ENCODE measurements around the gene APBA1. TPM values are rescaled to one million over a fixed set of nuclear protein-coding genes. Genes with fewer than 3 reads are reported as not detected.

The APBA1 gene
- total RNA-seq, 1 experiment from 2014 or later, result 0.05 TPM

DNA sequence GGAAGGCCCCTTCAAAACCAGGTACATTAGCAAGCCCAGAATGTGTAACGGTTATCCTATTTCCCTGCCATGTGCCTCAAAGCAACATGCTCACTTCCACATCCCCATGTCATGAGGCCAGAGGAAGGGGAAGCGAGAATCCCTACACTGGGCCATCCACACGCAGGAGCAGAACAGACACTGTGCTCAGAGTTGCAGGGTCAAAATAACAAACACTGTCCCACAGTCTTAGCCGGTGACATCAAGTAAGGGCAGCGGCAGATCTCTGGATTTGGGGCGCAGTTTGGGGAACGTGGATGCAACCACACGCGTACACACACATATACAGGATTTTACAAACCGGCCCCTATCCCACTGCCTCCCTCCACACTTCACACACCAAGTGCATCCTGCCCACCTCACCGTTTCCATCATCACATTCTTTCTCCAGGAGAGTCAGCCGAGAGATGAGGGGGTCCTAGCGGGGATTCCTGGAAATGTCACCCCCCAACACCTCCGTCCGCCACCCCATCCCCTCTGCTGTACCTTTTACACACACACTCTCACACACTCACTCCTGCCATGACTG, 776 bp downstream of the APBA1 start:
- Histone ChIP-seq H3K9me3 (ENCODE audit: control insufficient read depth, insufficient read depth, low read depth, low read length) (no peaks in the 10 kb centered on the region), H3K27ac (ENCODE audit: low read length) (no peak overlapping the region), H3K4me1 (ENCODE audit: control insufficient read depth, insufficient read depth, low read length) (no peaks in the 10 kb centered on the region), H3K4me3 (ENCODE audit: low read depth in 2 of 2, low read length in 2 of 2) (peak overlapping the region in 1 of 2 experiments; percentile 44; a peak in 3 of 4 replicates), H3K27me3 (ENCODE audit: control insufficient read depth, insufficient read depth, low read length) (peaks cover 5% of the 10 kb centered on the region; the same call in 1 of the 2 replicates), H3K36me3 (ENCODE audit: control insufficient read depth, insufficient read depth, low read length) (no peaks in the 10 kb centered on the region)
- POLR2A ChIA-PET, result no interaction called here
- CTCF ChIA-PET, result no interaction called here
- ATAC-seq, result no peak
- no peak for DNase-seq (ENCODE audit: low read depth, low spot score)
- in situ Hi-C loops (cut with HindIII; ENCODE audit: low pct_unique_long_range_greater_than_20kb, low sequenced_read_pairs) (no loop called here), intact Hi-C loops (cut with micrococcal nuclease; ENCODE audit: unreplicated experiment) (loop anchor here (5.0 kb wide), 1 partner anchor 246 kb away; no protein-coding TSS in a partner anchor)
- no TSS peak for BruUV-seq (replicated peaks)
- TF ChIP-seq, protein P1, sequence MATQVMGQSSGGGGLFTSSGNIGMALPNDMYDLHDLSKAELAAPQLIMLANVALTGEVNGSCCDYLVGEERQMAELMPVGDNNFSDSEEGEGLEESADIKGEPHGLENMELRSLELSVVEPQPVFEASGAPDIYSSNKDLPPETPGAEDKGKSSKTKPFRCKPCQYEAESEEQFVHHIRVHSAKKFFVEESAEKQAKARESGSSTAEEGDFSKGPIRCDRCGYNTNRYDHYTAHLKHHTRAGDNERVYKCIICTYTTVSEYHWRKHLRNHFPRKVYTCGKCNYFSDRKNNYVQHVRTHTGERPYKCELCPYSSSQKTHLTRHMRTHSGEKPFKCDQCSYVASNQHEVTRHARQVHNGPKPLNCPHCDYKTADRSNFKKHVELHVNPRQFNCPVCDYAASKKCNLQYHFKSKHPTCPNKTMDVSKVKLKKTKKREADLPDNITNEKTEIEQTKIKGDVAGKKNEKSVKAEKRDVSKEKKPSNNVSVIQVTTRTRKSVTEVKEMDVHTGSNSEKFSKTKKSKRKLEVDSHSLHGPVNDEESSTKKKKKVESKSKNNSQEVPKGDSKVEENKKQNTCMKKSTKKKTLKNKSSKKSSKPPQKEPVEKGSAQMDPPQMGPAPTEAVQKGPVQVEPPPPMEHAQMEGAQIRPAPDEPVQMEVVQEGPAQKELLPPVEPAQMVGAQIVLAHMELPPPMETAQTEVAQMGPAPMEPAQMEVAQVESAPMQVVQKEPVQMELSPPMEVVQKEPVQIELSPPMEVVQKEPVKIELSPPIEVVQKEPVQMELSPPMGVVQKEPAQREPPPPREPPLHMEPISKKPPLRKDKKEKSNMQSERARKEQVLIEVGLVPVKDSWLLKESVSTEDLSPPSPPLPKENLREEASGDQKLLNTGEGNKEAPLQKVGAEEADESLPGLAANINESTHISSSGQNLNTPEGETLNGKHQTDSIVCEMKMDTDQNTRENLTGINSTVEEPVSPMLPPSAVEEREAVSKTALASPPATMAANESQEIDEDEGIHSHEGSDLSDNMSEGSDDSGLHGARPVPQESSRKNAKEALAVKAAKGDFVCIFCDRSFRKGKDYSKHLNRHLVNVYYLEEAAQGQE (IDR thresholded peaks at IDR 0.05; ENCODE audit: insufficient read depth in 1 of 2, low read depth in 2 of 2, low read length in 1 of 2), result no peak
- no peak for TF ChIP-seq SIN3A (IDR thresholded peaks at IDR 0.05; ENCODE audit: borderline replicate concordance, insufficient read depth, low read depth, low read length)
- no peak for TF ChIP-seq TCF7L2 (IDR thresholded peaks at IDR 0.05; ENCODE audit: low read depth, low read length)
- TF ChIP-seq POLR2AphosphoS5 (IDR thresholded peaks at IDR 0.05; ENCODE audit: low read depth, low read length), result no peak
- TF ChIP-seq, protein P2, sequence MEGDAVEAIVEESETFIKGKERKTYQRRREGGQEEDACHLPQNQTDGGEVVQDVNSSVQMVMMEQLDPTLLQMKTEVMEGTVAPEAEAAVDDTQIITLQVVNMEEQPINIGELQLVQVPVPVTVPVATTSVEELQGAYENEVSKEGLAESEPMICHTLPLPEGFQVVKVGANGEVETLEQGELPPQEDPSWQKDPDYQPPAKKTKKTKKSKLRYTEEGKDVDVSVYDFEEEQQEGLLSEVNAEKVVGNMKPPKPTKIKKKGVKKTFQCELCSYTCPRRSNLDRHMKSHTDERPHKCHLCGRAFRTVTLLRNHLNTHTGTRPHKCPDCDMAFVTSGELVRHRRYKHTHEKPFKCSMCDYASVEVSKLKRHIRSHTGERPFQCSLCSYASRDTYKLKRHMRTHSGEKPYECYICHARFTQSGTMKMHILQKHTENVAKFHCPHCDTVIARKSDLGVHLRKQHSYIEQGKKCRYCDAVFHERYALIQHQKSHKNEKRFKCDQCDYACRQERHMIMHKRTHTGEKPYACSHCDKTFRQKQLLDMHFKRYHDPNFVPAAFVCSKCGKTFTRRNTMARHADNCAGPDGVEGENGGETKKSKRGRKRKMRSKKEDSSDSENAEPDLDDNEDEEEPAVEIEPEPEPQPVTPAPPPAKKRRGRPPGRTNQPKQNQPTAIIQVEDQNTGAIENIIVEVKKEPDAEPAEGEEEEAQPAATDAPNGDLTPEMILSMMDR (IDR thresholded peaks at IDR 0.05), result no peak

DNA sequence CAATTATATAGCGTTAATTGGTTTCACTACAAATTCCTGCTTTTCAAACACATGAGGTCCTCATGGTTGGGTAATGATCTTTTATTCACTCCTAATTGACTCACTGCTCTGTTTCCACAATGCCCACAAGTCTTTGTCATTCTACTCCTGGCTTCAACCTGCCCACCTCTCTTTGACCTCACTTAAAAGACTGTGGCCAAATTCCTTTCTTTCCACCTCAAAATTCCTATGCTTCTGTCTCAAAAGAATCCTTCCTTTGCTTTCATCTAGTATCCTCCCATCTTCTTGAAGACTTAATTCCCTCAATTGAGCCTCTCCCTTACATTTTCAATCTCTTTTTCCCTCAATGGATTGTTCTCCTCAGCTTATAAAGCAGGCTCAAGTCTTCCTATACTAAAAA, 4.9 kb downstream of the APBA1 start:
- DNase-seq (ENCODE audit: low read depth, low spot score) (no peak), ATAC-seq (no peak)
- Histone ChIP-seq H3K27me3 (ENCODE audit: control insufficient read depth, insufficient read depth, low read length) (peaks cover 5% of the 10 kb centered on the region; the same call in 1 of the 2 replicates), H3K9me3 (ENCODE audit: control insufficient read depth, insufficient read depth, low read depth, low read length) (no peaks in the 10 kb centered on the region), H3K4me1 (ENCODE audit: control insufficient read depth, insufficient read depth, low read length) (no peaks in the 10 kb centered on the region), H3K27ac (ENCODE audit: low read length) (no peak overlapping the region), H3K4me3 (ENCODE audit: low read depth in 2 of 2, low read length in 2 of 2) (no peak overlapping the region), H3K36me3 (ENCODE audit: control insufficient read depth, insufficient read depth, low read length) (no peaks in the 10 kb centered on the region)
- BruUV-seq (replicated peaks), result no TSS peak
- in situ Hi-C loops (cut with HindIII; ENCODE audit: low pct_unique_long_range_greater_than_20kb, low sequenced_read_pairs) (no loop called here), intact Hi-C loops (cut with micrococcal nuclease; ENCODE audit: unreplicated experiment) (no loop called here)
- TF ChIP-seq, protein P1 (IDR thresholded peaks at IDR 0.05; ENCODE audit: insufficient read depth in 1 of 2, low read depth in 2 of 2, low read length in 1 of 2), result no peak
- no peak for TF ChIP-seq SIN3A (IDR thresholded peaks at IDR 0.05; ENCODE audit: borderline replicate concordance, insufficient read depth, low read depth, low read length)
- TF ChIP-seq TCF7L2 (IDR thresholded peaks at IDR 0.05; ENCODE audit: low read depth, low read length), result no peak
- TF ChIP-seq, protein P2 (IDR thresholded peaks at IDR 0.05), result no peak
- TF ChIP-seq POLR2AphosphoS5 (IDR thresholded peaks at IDR 0.05; ENCODE audit: low read depth, low read length), result no peak
- ChIA-PET CTCF (no interaction called here), POLR2A (no interaction called here)
